GM06990 (cell line): ENCODE results near the gene SPAG8.

Experiments used
- DNase-seq: peaks from one replicate; pipeline ENCODE4 v3.0.0-alpha.2; 2011; ENCODE audit not compliant: insufficient read length; ENCODE audit errors: extremely low read depth
- H3K27me3 ChIP-seq: replicated peaks from 2 replicates; pipeline ENCODE4 v1.6.0; 2011; ENCODE audit warnings: low read length; ENCODE audit not compliant: control insufficient read depth, insufficient read depth
- H3K36me3 ChIP-seq: 2 replicates; pipeline ENCODE4 v1.5.1; 2011; ENCODE audit warnings: low read length; ENCODE audit not compliant: control insufficient read depth, insufficient read depth
- H3K4me3 ChIP-seq: replicated peaks from 2 replicates; pipeline ENCODE4 v1.5.1; 2011; ENCODE audit warnings: low read depth, mild to moderate bottlenecking, control low read depth, low read length
- TF ChIP-seq, protein P1 (sequence below): IDR thresholded peaks from 2 replicates; pipeline ENCODE4 v1.5.1; 2011; ENCODE audit warnings: low read length, control low read depth, mild to moderate bottlenecking, inconsistent platforms; ENCODE audit not compliant: insufficient read depth, poor library complexity, severe bottlenecking

The SPAG8 gene

GRCh38 chr9:35763803-35764202, 48.3 kb downstream of the SPAG8 start:
- no peaks in the 10 kb centered on the region for H3K27me3 ChIP-seq
- TF ChIP-seq, protein P1, sequence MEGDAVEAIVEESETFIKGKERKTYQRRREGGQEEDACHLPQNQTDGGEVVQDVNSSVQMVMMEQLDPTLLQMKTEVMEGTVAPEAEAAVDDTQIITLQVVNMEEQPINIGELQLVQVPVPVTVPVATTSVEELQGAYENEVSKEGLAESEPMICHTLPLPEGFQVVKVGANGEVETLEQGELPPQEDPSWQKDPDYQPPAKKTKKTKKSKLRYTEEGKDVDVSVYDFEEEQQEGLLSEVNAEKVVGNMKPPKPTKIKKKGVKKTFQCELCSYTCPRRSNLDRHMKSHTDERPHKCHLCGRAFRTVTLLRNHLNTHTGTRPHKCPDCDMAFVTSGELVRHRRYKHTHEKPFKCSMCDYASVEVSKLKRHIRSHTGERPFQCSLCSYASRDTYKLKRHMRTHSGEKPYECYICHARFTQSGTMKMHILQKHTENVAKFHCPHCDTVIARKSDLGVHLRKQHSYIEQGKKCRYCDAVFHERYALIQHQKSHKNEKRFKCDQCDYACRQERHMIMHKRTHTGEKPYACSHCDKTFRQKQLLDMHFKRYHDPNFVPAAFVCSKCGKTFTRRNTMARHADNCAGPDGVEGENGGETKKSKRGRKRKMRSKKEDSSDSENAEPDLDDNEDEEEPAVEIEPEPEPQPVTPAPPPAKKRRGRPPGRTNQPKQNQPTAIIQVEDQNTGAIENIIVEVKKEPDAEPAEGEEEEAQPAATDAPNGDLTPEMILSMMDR = no peak
- H3K4me3 ChIP-seq = no peak overlapping the region
- no peak for DNase-seq
- H3K36me3 ChIP-seq = no peaks in the 10 kb centered on the region

GRCh38 chr9:35763181-35763580, 48.9 kb downstream of the SPAG8 start:
- Histone ChIP-seq H3K4me3 (no peak overlapping the region), H3K27me3 (no peaks in the 10 kb centered on the region), H3K36me3 (no peaks in the 10 kb centered on the region)
- TF ChIP-seq, protein P1 = no peak
- no peak for DNase-seq

DNA sequence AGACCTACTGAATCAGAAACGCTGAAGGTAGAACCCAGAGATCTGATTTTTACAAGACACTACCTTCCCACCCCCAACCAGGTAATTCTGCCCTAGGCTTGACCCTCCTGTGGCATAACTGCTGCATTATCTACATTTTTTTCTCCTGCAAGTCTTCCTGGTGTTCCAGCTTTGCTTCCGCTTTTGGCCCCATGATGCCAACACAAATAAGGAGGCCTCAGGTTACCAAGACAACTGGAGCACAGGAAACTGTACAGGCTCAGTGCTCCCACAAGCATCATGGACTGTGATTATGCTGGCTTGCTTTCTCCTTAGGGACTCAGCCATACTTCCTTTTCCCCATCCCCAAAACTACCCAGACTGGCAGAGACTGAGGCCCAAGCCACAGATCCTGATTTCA, 51.4 kb downstream of the SPAG8 start:
- no peaks in the 10 kb centered on the region for H3K27me3 ChIP-seq
- no peaks in the 10 kb centered on the region for H3K36me3 ChIP-seq
- TF ChIP-seq, protein P1 = no peak
- no peak for DNase-seq
- no peak overlapping the region for H3K4me3 ChIP-seq

- DNase-seq = no peak
- Histone ChIP-seq H3K36me3 (no peaks in the 10 kb centered on the region), H3K4me3 (no peak overlapping the region), H3K27me3 (no peaks in the 10 kb centered on the region)
- TF ChIP-seq, protein P1 = no peak
Observed at GRCh38 chr9:35759795-35760194, 52.3 kb downstream of the SPAG8 start.
